Body of pancreas (tissue), 4 donors: ENCODE measurements around the gene ENTR1.

Source experiments
- CTCF ChIP-seq, 7 experiments: fragments of 450-650 bp in 4 of 7; fragments of 200-600 bp in 3 of 7; sonication (generic) in 3 of 7; IDR thresholded peaks; one replicate each; pipeline ENCODE4 v1.5.1; 2016 to 2019; ENCODE audit warnings: antibody characterized with exemption in 7 of 7
- POLR2A ChIP-seq, 3 donors: fragments of 450-650 bp; IDR thresholded peaks; one replicate each; pipeline ENCODE4 v1.6.1; 2016; ENCODE audit warnings: antibody characterized with exemption in 3 of 3, mild to moderate bottlenecking in 2 of 3

GRCh38 chr9:136354592-136355085, 55.8 kb downstream of the ENTR1 start:
- no peak for TF ChIP-seq CTCF (IDR thresholded peaks at IDR 0.05)
- no peak for TF ChIP-seq POLR2A (IDR thresholded peaks at IDR 0.05)
